HUES48 (cell line): ENCODE data around the gene EPS8L2.
A peak's percentile ranks its signal among the peaks of the same experiment; 100 is the strongest.

Experiments used
- H3K27ac ChIP-seq: one replicate; pipeline ENCODE4 v1.7.0; 2013; ENCODE audit warnings: low read depth, low read length, inconsistent platforms
- H3K27me3 ChIP-seq: 2 replicates; pipeline ENCODE4 v1.6.1; 2013; ENCODE audit warnings: mild to moderate bottlenecking, low read length; ENCODE audit not compliant: control insufficient read depth, insufficient read depth
- H3K36me3 ChIP-seq: 2 replicates; pipeline ENCODE4 v1.6.1; 2013; ENCODE audit warnings: low read length; ENCODE audit not compliant: control insufficient read depth, insufficient read depth
- H3K4me1 ChIP-seq: 2 replicates; pipeline ENCODE4 v1.6.1; 2013; ENCODE audit warnings: mild to moderate bottlenecking, low read length; ENCODE audit not compliant: control insufficient read depth, insufficient read depth
- H3K4me3 ChIP-seq: 2 replicates; pipeline ENCODE4 v1.5.1; 2013; ENCODE audit warnings: mild to moderate bottlenecking, low read depth, low read length
- H3K9ac ChIP-seq: 2 replicates; pipeline ENCODE4 v1.6.1; 2013; ENCODE audit warnings: mild to moderate bottlenecking, low read depth, low read length, moderate library complexity
- H3K9me3 ChIP-seq: 2 replicates; pipeline ENCODE4 v1.6.1; 2013; ENCODE audit warnings: low read length; ENCODE audit not compliant: control insufficient read depth, insufficient read depth

The EPS8L2 gene

DNA sequence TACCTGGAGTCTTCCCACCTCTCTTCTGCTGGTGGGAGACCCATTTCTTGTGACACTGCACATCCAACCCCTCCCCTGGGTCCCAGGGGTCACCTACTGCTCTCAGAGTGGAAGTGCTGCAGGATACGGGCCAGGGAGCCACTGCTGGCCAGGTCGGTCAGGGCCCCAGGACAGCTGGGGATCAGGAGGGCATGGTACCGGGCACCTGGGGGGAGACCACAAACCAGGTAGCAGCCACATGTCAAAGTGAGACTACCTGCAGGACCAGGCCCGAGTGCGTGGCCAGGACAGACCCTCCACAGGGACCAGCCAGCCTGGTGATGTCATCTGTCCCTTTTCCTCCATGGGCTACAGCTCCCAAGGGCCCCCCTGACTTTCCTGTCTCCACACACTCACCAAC lies 67.4 kb downstream of the EPS8L2 start:
- H3K36me3 ChIP-seq = peaks cover 45% of the 10 kb centered on the region
- no peaks in the 10 kb centered on the region for H3K9me3 ChIP-seq
- no peak overlapping the region for H3K9ac ChIP-seq
- H3K4me1 ChIP-seq = 0 out of 2 replicates have a peak, but pooled peaks cover 4% of the 10 kb centered on the region
- no peaks in the 10 kb centered on the region for H3K27me3 ChIP-seq
- no peak overlapping the region for H3K27ac ChIP-seq
- no peak overlapping the region for H3K4me3 ChIP-seq

- Histone ChIP-seq H3K4me1 (0 out of 2 replicates have a peak, but pooled peaks cover 4% of the 10 kb centered on the region), H3K9ac (no peak overlapping the region), H3K4me3 (no peak overlapping the region), H3K27me3 (no peaks in the 10 kb centered on the region), H3K27ac (no peak overlapping the region), H3K9me3 (no peaks in the 10 kb centered on the region), H3K36me3 (peaks cover 45% of the 10 kb centered on the region)
Measured at GRCh38 chr11:773830-774229, 67.8 kb downstream of the EPS8L2 start.

DNA sequence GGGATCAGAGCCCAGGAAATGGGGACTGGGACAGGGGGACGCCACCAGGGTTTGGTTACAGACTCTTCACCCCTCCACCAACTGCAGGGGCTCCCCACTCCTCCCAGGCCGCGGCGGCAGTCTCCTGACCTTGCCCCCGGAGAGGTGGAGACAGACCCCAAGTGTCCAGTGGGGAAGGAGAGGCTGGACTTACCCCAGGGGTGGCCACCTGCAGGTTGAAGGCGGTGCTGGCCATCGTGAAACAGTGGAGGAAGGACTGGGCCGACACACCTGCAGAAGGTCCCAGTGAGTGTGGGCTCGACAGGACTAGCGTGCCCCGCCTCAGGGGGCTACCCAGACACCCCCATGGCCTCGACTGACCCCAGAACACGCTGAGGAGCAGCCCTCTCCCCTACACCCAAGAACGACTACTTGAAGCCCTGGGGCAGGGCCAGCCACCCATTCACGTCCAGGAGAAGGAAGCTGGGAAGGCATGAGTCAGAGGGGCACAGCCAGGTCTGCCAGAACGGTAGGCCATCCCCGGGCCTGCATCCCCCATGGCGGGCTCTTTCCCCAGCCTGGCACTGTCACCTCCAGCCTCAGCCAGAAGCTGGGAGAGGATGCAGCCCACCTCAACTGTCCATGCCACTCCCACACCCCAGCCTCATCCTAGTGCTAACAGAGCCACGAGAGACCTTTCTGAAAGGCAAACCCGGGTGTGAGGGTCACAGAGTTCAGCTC lies 69.0 kb downstream of the EPS8L2 start:
- H3K27ac ChIP-seq = no peak overlapping the region
- H3K9ac ChIP-seq = no peak overlapping the region
- H3K4me1 ChIP-seq = 0 out of 2 replicates have a peak, but pooled peaks cover 4% of the 10 kb centered on the region
- peak overlapping the region; percentile 67; the same call in 1 of the 2 replicates for H3K4me3 ChIP-seq
- peaks cover 42% of the 10 kb centered on the region for H3K36me3 ChIP-seq
- H3K9me3 ChIP-seq = no peaks in the 10 kb centered on the region
- no peaks in the 10 kb centered on the region for H3K27me3 ChIP-seq

GRCh38 chr11:776263-776560 lies 70.2 kb downstream of the EPS8L2 start:
- H3K4me3 ChIP-seq = peak overlapping the region; percentile 67
- peak overlapping the region; percentile 58; the same call in 1 of the 2 replicates for H3K9ac ChIP-seq
- H3K9me3 ChIP-seq = no peaks in the 10 kb centered on the region
- H3K36me3 ChIP-seq = peaks cover 37% of the 10 kb centered on the region
- H3K27me3 ChIP-seq = no peaks in the 10 kb centered on the region
- 0 out of 2 replicates have a peak, but pooled peaks cover 4% of the 10 kb centered on the region for H3K4me1 ChIP-seq
- H3K27ac ChIP-seq = peak overlapping the region; percentile 95

GRCh38 chr11:776561-777287 lies 70.7 kb downstream of the EPS8L2 start:
- peak overlapping the region; percentile 67 for H3K4me3 ChIP-seq
- H3K27ac ChIP-seq = peak overlapping the region; percentile 95

More at GRCh38 chr11:776561-777287, 70.7 kb downstream of the EPS8L2 start:
- Histone ChIP-seq H3K9ac (peak overlapping the region; percentile 86; the same call in 1 of the 2 replicates), H3K36me3 (peaks cover 32% of the 10 kb centered on the region), H3K9me3 (no peaks in the 10 kb centered on the region), H3K27me3 (no peaks in the 10 kb centered on the region), H3K4me1 (0 out of 2 replicates have a peak, but pooled peaks cover 4% of the 10 kb centered on the region)
